Activated naive CD8-positive, alpha-beta T cell treated with anti-CD3 and anti-CD28 coated beads for 36 hours (primary cell): ENCODE data around the gene SEPSECS. TPM values are rescaled to one million over a fixed set of nuclear protein-coding genes. Genes with fewer than 3 reads are reported as not detected.
A peak's percentile ranks its signal among the peaks of the same experiment; 100 is the strongest.
"Not testable (repeated sequence)": the region's sequence is repeated elsewhere in the genome, so short reads cannot be mapped to it uniquely, and the experiment has no call there.

Experiments
- DNase-seq: peaks from one replicate; pipeline ENCODE4 v3.0.0; 2021
- H3K27ac Mint-ChIP-seq: one replicate; pipeline ENCODE4 v1.8.0; 2022; ENCODE audit warnings: mild to moderate bottlenecking, moderate library complexity, mixed read lengths
- H3K27me3 Mint-ChIP-seq: one replicate; pipeline ENCODE4 v1.8.0; 2022; ENCODE audit warnings: mild to moderate bottlenecking, mixed read lengths
- H3K36me3 Mint-ChIP-seq: one replicate; pipeline ENCODE4 v1.8.0; 2021; ENCODE audit warnings: mild to moderate bottlenecking, mixed read lengths
- H3K4me1 Mint-ChIP-seq: one replicate; pipeline ENCODE4 v1.8.0; 2021; ENCODE audit warnings: mixed read lengths
- H3K4me3 Mint-ChIP-seq: one replicate; pipeline ENCODE4 v1.8.0; 2022; ENCODE audit warnings: mild to moderate bottlenecking, moderate library complexity, mixed read lengths
- H3K9me3 Mint-ChIP-seq: one replicate; pipeline ENCODE4 v1.8.0; 2022; ENCODE audit warnings: mixed read lengths
- total RNA-seq, 2 experiments: library from RNA; stranded (reverse); gene quantifications; one replicate each; pipeline ENCODE4 v1.2.3, GENCODE V29; 2021

SEPSECS gene
- total RNA-seq, 2 experiments from 2014 or later = 11.4 to 11.6 TPM

- Mint-ChIP-seq H3K4me1 (peaks cover 10% of the 10 kb centered on the region), H3K4me3 (no peak overlapping the region), H3K27me3 (peaks cover 47% of the 10 kb centered on the region), H3K27ac (no peak overlapping the region), H3K36me3 (no peaks in the 10 kb centered on the region), H3K9me3 (peaks cover 7% of the 10 kb centered on the region)
- DNase-seq = no peak
Measured at GRCh38 chr4:25089051-25089763, 71.0 kb downstream of the SEPSECS start.

- peak; percentile 21 for DNase-seq
Measured at GRCh38 chr4:25088093-25088952, 71.9 kb downstream of the SEPSECS start.

GRCh38 chr4:25085671-25086070 lies 74.6 kb downstream of the SEPSECS start:
- peaks cover 9% of the 10 kb centered on the region for H3K4me1 Mint-ChIP-seq

More at GRCh38 chr4:25088093-25088952, 71.9 kb downstream of the SEPSECS start:
- peak overlapping the region; percentile 36 for H3K4me3 Mint-ChIP-seq
- H3K9me3 Mint-ChIP-seq = peaks cover 5% of the 10 kb centered on the region
- no peaks in the 10 kb centered on the region for H3K36me3 Mint-ChIP-seq
- peaks cover 47% of the 10 kb centered on the region for H3K27me3 Mint-ChIP-seq
- peaks cover 10% of the 10 kb centered on the region for H3K4me1 Mint-ChIP-seq
- H3K27ac Mint-ChIP-seq = no peak overlapping the region

GRCh38 chr4:25083441-25083840 lies 76.8 kb downstream of the SEPSECS start:
- H3K27me3 Mint-ChIP-seq = peaks cover 27% of the 10 kb centered on the region
- H3K4me3 Mint-ChIP-seq = not testable (repeated sequence)

More at GRCh38 chr4:25085671-25086070, 74.6 kb downstream of the SEPSECS start:
- H3K27me3 Mint-ChIP-seq = peaks cover 47% of the 10 kb centered on the region
- no peaks in the 10 kb centered on the region for H3K9me3 Mint-ChIP-seq
- no peak overlapping the region for H3K27ac Mint-ChIP-seq
- H3K4me3 Mint-ChIP-seq = no peak overlapping the region
- H3K36me3 Mint-ChIP-seq = no peaks in the 10 kb centered on the region
- DNase-seq = no peak

GRCh38 chr4:25081866-25082471 lies 78.3 kb downstream of the SEPSECS start:
- no peak for DNase-seq
- no peak overlapping the region for H3K27ac Mint-ChIP-seq
- peaks cover 23% of the 10 kb centered on the region for H3K27me3 Mint-ChIP-seq
- no peak overlapping the region for H3K4me3 Mint-ChIP-seq
- H3K36me3 Mint-ChIP-seq = no peaks in the 10 kb centered on the region
- no peaks in the 10 kb centered on the region for H3K9me3 Mint-ChIP-seq
- H3K4me1 Mint-ChIP-seq = no peaks in the 10 kb centered on the region

More at GRCh38 chr4:25083441-25083840, 76.8 kb downstream of the SEPSECS start:
- not testable (repeated sequence) for H3K9me3 Mint-ChIP-seq, DNase-seq, H3K4me1 Mint-ChIP-seq, H3K27ac Mint-ChIP-seq, H3K36me3 Mint-ChIP-seq

- Mint-ChIP-seq H3K9me3 (no peaks in the 10 kb centered on the region), H3K27ac (no peak overlapping the region), H3K27me3 (peaks cover 19% of the 10 kb centered on the region), H3K4me3 (no peak overlapping the region), H3K4me1 (no peaks in the 10 kb centered on the region), H3K36me3 (no peaks in the 10 kb centered on the region)
- no peak for DNase-seq
Measured at GRCh38 chr4:25080571-25080970, 79.7 kb downstream of the SEPSECS start.

GRCh38 chr4:25078523-25078922 lies 81.7 kb downstream of the SEPSECS start:
- H3K27ac Mint-ChIP-seq = no peak overlapping the region
- no peaks in the 10 kb centered on the region for H3K4me1 Mint-ChIP-seq
- H3K27me3 Mint-ChIP-seq = peaks cover 15% of the 10 kb centered on the region
- no peak for DNase-seq
- no peaks in the 10 kb centered on the region for H3K36me3 Mint-ChIP-seq
- no peak overlapping the region for H3K4me3 Mint-ChIP-seq
- H3K9me3 Mint-ChIP-seq = no peaks in the 10 kb centered on the region

GRCh38 chr4:25076625-25077398 lies 83.4 kb downstream of the SEPSECS start:
- no peak for DNase-seq
- H3K4me1 Mint-ChIP-seq = no peaks in the 10 kb centered on the region
- H3K27ac Mint-ChIP-seq = no peak overlapping the region
- peaks cover 15% of the 10 kb centered on the region for H3K27me3 Mint-ChIP-seq
- no peak overlapping the region for H3K4me3 Mint-ChIP-seq
- no peaks in the 10 kb centered on the region for H3K36me3 Mint-ChIP-seq
- no peaks in the 10 kb centered on the region for H3K9me3 Mint-ChIP-seq

- H3K36me3 Mint-ChIP-seq = no peaks in the 10 kb centered on the region
- H3K4me1 Mint-ChIP-seq = no peaks in the 10 kb centered on the region
- no peak for DNase-seq
- H3K27me3 Mint-ChIP-seq = peaks cover 14% of the 10 kb centered on the region
- H3K9me3 Mint-ChIP-seq = no peaks in the 10 kb centered on the region
- no peak overlapping the region for H3K4me3 Mint-ChIP-seq
- no peak overlapping the region for H3K27ac Mint-ChIP-seq
Measured at GRCh38 chr4:25075851-25076250, 84.4 kb downstream of the SEPSECS start.

GRCh38 chr4:25075129-25075528 lies 85.1 kb downstream of the SEPSECS start:
- Mint-ChIP-seq H3K27me3 (peaks cover 18% of the 10 kb centered on the region), H3K4me3 (no peak overlapping the region), H3K9me3 (no peaks in the 10 kb centered on the region), H3K4me1 (no peaks in the 10 kb centered on the region), H3K27ac (no peak overlapping the region), H3K36me3 (no peaks in the 10 kb centered on the region)
- no peak for DNase-seq

GRCh38 chr4:25070545-25070944 lies 89.7 kb downstream of the SEPSECS start:
- Mint-ChIP-seq H3K4me1 (no peaks in the 10 kb centered on the region), H3K36me3 (no peaks in the 10 kb centered on the region), H3K4me3 (no peak overlapping the region), H3K9me3 (no peaks in the 10 kb centered on the region), H3K27me3 (peaks cover 20% of the 10 kb centered on the region), H3K27ac (no peak overlapping the region)
- DNase-seq = no peak

Other genes with a start within 250 kb of the SEPSECS start
- gene CCDC149, start 247.4 kb downstream of the SEPSECS start, total RNA-seq = not detected
- not detected for gene LGI2, start 129.5 kb downstream of the SEPSECS start, total RNA-seq
- gene PI4K2B, start 73.6 kb upstream of the SEPSECS start, total RNA-seq = 10 to 100 TPM; 43.2 to 44.9 TPM
- 10 to 100 TPM; 13.0 to 15.9 TPM for gene ZCCHC4, start 152.3 kb upstream of the SEPSECS start, total RNA-seq
- 10 to 100 TPM; 32.0 to 33.0 TPM for gene ANAPC4, start 216.8 kb upstream of the SEPSECS start, total RNA-seq